ENCODE data around the gene CYGB.
"Not testable (repeated sequence)": the region's sequence is repeated elsewhere in the genome, so short reads cannot be mapped to it uniquely, and the experiment has no call there.

CYGB gene

DNA sequence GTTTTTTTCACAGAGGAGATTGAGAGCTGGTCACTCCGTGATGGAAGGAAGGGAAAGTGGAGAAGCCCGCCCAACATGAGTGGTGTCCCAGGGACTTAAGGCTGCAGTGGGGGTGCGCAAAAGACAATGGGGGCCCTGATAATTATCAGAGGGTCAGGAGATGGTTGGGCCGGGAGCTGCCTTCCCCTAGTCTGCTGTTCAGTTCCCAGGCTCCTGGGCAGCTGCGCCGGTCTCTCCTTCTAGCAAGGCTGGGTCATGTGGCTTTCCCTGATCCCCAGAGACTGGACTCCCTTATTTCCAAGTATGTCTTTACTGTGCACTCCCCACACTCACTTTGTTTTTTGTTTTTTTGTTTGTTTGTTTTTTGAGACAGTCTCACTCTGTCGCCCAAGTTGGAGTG lies 16.2 kb downstream of the CYGB start:
- DNase-seq (ENCODE audit: low read depth) = no peak
- no peak for TF ChIP-seq CTCF (IDR thresholded peaks at IDR 0.05; ENCODE audit: control insufficient read depth, insufficient read depth, low read depth, low read length, missing control alignments)
- no peak overlapping the region for H3K4me3 ChIP-seq (ENCODE audit: control insufficient read depth, low read depth, low read length)

- H3K4me3 ChIP-seq (ENCODE audit: control insufficient read depth, low read depth, low read length) = no peak overlapping the region
- no peak for TF ChIP-seq CTCF (IDR thresholded peaks at IDR 0.05; ENCODE audit: control insufficient read depth, insufficient read depth, low read depth, low read length, missing control alignments)
These were observed 18.2 kb downstream of the CYGB start for GRCh38 chr17:76519048-76519966.

GRCh38 chr17:76517638-76518038 lies 19.9 kb downstream of the CYGB start:
- H3K4me3 ChIP-seq (ENCODE audit: control insufficient read depth, low read depth, low read length) = no peak overlapping the region
- DNase-seq (ENCODE audit: low read depth) = no peak
- no peak for TF ChIP-seq CTCF (IDR thresholded peaks at IDR 0.05; ENCODE audit: control insufficient read depth, insufficient read depth, low read depth, low read length, missing control alignments)

More at GRCh38 chr17:76519048-76519966, 18.2 kb downstream of the CYGB start:
- no peak for DNase-seq (ENCODE audit: low read depth)

DNA sequence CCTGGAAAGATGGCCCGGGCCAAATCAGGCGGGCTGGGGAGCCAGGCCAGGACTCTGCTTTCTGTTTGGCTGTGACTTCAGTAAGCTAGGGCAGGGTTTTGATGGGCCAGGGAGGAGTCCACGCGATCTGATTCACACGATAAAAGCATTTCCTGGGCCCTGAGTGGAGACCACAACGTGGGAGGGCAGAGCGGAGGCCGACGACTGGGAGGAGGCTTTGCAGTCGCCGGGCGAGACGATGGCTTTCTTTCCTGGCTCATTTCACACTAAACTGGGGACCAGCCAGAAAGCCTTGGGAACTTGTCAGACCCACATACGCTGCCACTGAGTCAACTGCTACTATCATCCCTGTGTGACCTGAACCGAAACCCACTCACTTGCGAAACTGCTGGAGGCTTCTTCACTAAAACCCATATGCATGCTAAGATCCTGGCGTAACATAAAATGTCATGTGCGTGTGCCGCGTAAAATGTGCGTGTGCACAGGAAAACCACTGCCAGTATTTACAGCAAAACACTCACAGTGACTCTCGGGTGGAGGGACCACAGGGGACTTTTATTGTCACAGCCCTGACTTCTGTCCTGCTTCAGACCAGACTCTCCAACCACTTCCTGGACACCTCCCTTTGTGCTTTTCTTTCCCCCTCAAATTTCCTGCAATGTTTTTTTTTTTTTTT lies 22.1 kb downstream of the CYGB start:
- TF ChIP-seq CTCF (IDR thresholded peaks at IDR 0.05; ENCODE audit: control insufficient read depth, insufficient read depth, low read depth, low read length, missing control alignments) = no peak
- H3K4me3 ChIP-seq (ENCODE audit: control insufficient read depth, low read depth, low read length) = peak overlapping the region; percentile 18
- peak; percentile 99 for DNase-seq (ENCODE audit: low read depth)

- not testable (repeated sequence) for DNase-seq (ENCODE audit: low read depth)
These were observed 23.2 kb downstream of the CYGB start for GRCh38 chr17:76514355-76514754.

DNA sequence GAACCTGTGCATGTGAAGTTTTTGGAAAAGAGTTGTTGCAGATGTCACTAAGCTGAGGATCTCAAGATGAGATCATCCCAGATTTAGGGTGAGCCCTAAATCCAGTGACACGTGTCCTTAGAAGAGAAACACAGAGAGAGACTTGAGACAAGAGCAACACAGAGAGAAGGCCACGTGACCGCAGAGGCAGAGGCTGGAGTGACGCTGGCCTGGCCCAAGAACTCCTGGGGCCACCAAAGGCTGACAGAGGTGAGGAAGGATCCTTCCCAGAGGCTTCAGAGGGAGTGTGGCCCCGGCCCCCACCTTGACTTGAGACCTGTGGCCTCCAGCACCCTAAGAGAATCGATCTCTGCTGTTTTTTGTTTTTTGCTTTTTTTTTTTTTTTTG lies 24.2 kb downstream of the CYGB start:
- H3K4me3 ChIP-seq (ENCODE audit: control insufficient read depth, low read depth, low read length) = no peak overlapping the region
- DNase-seq (ENCODE audit: low read depth) = no peak
- no peak for TF ChIP-seq CTCF (IDR thresholded peaks at IDR 0.05; ENCODE audit: control insufficient read depth, insufficient read depth, low read depth, low read length, missing control alignments)

More at GRCh38 chr17:76514355-76514754, 23.2 kb downstream of the CYGB start:
- H3K4me3 ChIP-seq (ENCODE audit: control insufficient read depth, low read depth, low read length) = not testable (repeated sequence)
